NCI-H1105 treated with DMSO at 0.1 percent for 48 hours (cell line): ENCODE data around the gene TEX13C.
"Not testable (repeated sequence)": the region's sequence is repeated elsewhere in the genome, so short reads cannot be mapped to it uniquely, and the experiment has no call there.

Experiments
- DNase-seq: peaks from one replicate; lab custom pipeline; 2025; lab: John Stamatoyannopoulos, UW

TEX13C gene

DNA sequence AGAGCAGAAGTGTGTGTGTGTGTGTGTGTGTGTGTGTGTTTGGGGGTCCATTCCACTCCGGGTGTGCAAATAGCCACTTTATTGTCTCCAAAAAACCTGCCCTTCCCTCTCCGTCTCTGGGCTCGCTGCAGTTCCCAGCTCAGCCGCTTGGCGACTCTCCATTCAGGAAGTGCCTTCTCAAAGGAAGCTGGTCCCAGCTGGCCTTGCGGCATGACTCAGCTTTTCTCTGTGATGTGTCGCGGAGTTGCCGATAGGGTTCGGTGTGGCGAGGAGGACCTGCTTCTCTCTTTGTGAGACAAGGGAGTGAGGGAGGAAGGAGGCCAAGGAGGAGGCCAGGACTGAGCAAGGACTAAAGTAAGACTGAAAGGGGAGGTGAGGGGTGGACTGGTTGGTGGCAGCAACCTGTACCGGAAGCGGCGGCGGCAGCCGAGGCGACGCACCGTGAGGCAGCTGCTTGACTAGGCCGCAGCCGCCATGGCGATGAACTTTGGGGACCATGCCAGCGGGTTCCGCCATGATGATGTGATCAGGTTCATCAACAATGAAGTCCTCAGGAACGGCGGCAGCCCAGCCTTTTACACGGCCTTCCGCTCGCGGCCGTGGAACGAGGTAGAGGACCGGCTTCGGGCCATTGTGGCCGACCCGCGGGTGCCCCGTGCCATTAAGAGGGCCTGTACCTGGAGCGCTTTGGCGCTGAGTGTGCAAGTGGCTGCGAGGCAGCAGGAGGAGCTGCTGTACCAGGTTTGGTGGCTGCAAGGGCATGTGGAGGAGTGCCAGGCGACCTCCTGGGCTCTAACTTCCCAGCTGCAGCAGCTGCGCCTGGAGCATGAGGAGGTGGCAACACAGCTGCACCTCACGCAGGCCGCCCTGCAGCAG is at the start of gene TEX13C:
TEX13C (plus strand) TSS at position 226 of the 876 bp plus-strand sequence; CDS start at position 475, 249 bp downstream.
- DNase-seq: no peak

DNA sequence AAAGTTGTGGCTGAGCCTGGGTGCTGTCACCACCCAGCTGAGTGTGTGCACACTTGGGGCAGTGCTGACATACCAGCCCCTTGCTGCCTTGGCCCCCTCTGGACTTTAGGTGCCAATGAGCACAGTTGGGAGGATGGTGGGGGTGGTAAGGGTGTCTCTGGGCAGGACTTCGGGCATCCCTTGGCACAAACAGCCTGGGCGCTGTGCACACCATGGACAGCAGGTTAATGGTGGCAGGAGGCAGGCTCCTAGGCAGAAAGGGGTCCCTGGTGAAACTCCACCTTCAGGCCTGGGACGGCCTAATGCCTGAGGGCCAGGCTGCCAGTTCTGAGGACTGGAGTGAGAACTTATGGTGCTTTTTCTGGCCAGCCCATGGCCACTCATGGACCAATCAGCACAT is 32.4 kb upstream of the TEX13C start:
- no peak for DNase-seq

DNA sequence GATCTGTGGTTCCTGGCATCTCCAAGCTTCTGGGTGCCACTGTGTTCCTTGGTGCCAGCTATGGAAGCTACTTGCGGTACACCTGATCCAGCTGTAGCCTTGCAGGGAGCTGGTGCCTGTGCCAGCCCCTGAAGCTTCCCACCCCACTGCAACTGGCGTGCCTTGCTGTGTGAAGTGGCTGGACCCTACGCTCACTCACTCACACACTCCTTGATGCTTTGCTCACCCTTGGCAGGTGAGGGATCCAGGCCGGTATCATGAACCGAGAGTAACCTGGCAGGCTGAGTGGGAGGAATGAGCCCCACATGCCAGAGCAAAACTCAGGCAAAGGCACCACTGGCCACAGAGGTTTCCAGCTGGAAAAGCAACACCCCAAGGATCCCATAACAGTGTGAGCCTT is 31.3 kb upstream of the TEX13C start:
- DNase-seq: no peak

DNA sequence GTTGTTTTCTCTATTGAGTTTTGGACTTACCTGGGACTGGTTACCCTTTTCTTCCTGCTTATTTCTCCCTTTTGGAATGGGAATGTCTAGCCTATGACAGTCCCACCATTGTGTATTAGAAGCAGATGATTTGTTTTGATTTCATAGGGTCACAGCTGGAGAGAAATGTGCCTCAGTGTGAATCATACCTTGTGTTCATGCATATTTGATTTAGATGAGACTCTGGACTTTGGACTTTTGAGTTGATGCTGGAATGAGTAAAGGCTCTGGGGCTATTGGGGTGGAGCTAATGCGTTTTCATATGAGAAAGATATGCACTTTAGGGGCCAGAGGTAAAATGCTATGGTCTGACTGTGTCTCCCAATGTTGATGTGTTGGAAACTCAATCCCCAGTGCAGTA is 30.5 kb upstream of the TEX13C start:
- no peak for DNase-seq

DNA sequence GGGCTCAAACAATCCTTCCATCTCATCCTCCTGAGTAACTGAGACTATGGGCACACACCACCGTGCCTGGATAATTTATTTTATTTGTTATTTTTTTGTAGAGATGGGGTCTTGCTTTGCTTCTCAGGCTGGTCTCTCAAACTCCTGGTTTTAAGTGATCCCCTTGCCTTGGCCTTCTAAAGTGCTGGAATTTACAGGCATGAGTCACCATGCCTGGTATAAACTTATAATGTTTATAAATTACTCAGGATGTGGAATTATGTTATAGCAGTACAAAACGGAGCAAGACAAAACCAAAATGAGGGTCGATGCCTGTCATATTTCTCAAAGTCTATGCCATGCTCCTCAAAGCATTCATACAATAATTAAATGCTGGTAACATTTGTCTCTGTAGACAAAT is 29.8 kb upstream of the TEX13C start:
- no peak for DNase-seq

DNA sequence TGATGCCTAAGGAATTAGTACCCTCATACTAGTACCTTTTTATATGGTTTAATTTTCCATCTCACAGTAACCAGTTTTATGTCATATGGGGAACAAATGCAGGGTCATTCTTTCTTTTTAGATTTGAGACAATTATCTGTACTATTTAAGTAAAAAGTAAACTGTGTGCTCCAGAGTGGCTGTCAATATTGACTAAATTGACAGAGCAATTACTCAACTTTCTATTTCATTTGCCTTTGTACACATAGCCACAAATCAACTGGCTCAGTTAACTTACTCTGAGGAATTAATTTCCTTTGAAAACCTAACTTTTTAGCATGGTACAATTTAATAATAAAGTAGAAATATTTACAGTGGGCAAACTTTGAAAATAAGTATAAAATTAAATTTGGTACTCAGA is 28.5 kb upstream of the TEX13C start:
- DNase-seq: no peak

DNA sequence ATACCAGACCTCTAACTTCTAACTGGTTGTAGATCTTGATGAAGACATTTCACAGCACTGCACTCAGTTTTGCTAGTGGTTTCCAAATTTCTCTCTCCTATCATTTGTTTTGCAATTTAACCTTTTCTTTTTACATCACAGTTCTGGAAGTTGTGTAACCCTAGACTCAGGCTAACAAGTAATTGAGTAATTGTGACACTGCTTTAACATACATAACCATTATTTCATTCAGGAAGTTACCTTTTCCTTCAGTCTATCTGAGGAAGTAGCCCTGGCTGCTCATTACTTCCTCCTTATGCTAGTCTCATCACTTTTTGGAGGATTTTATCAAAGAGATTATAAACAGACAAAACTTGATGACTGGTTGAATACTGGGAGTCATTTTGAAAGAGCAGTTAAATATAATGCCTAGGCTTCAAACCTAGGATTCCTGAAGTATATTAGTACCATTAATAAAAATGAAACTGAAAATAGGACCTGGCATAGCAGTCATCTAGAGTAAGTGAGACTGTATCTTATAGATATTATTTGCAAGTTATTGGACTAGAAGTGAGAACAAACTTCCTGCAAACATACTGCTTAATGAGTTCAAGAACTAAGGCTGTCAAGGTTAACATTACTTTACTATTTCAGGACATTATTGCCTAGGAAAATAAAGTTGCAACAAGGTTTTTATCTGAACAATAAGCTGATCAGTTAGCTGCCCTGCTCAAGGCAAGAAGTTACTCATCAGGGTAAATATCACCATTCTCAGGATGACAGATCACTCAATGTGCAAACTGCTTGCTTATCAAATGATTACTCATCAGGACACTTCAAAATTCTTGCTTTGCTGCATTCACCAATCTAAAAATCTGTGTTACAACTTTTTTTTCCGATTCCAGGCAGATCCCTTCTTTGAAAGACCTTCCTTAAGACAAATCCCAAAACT is 25.6 kb upstream of the TEX13C start:
- DNase-seq: no peak

DNA sequence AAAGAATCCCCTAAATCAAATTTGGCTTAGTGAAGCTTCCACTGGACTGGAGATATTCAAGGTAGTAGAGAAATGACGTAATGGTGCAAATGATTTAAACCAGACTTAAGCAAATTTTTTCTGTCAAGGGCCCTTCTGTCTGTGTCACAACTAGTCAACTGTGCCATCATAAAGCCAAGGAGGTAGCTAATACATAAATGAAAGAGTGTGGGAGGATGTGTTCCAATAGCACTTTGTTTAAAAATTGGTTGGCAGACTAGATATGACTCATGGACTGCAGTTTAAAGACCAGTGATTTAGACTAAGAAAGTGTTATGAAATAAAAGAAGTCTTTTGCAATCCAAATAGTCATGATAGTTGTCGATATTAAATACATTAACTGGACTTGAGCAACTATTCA is 24.3 kb upstream of the TEX13C start:
- DNase-seq: no peak

DNA sequence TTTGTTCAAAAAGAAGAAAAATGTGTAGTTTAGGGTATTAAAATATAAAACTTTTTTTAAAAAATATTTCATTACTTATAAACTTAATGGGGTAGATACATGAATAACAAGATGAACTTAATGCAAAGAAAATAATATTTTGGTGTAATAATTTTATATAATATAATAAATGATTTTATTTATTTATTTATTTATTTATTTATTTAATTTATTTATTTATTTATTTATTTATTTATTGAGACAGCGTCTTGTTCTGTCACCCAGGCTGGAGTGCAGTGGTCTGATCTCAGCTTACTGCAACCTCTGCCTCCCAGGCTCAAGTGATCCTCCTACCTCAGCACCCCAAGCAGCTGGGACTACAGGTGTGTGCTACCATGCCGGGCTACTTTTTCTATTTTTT is 20.8 kb upstream of the TEX13C start:
- no peak for DNase-seq

DNA sequence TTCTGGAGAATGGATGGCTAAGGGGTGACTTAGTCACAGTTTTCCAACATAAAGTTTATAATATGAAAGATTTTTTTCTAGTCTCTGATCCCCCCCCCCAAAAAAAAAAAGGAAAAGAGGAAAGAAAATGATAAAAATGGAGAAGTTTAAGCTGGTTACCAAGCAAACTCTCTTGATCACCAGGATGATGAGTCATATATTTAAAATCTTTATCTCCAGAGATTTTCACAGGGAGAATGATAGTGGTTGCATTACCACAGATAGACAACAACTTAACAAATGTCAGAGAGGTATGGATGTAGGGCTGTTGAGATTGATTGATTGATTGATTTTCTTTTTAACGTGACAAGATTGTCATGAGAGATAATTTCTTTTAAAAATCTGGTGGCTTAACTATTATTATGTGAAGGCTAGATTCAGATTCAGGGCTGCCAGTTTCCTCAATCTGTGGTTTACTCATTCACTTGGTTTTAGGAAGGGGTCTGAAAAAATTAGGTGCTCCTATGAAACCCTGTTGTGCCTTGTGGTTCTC is 13.3 kb upstream of the TEX13C start:
- DNase-seq: no peak

DNA sequence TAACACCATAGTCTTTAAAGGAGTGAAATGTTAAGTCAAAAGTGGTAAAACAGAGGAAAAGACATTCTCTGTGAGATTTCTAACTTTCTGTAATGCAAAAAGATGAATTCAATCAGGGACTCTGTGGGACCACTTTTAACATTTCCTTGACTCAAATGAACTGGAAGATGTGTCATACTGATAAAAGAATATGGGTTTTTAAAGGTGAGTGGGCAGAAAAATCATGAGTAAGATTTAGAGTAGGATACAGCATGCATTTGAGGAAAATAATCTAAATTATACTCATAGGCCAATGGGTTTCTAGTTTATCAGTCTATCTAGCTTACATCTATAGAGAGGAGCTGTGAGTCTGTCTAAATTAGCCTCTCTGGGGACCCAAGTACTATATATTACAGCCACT is 11.0 kb upstream of the TEX13C start:
- no peak for DNase-seq

DNA sequence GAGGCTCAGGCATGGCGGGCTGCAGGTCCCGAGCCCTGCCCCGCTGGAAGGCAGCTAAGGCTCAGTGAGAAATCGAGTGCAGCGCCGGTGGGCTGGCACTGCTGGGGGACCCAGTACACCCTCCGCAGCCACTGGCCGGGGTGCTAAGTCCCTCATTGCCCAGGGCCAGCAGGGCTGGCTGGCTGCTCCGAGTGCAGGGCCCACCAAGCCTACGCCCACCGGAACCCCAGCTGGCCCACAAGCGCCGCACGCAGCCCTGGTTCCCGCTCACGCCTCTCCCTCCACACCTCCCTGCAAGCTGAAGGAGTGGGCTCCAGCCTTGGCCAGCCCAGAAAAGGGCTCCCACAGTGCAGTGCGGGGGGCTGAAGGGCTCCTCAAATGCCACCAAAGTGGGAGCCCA is 505 bp upstream of the TEX13C start:
- DNase-seq: not testable (repeated sequence)

DNA sequence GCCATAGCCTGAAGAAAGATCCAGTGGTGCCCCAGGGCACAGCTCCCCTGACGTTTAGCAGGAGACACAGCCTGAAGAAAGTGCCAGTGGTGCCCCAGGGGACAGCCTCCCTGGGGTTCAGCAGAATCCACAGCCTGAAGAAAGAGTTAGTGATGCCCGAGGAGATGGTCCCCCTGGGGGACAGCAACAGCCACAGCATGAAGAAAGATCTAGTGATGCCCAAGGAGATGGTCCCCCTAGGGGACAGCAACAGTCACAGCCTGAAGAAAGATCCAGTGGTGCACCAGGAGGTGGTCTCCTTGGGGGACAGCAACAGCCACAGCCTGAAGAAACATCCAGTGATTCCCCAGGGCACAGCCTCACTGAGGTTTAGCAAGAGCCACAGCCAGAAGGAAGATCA is 2.8 kb downstream of the TEX13C start:
- DNase-seq: no peak

DNA sequence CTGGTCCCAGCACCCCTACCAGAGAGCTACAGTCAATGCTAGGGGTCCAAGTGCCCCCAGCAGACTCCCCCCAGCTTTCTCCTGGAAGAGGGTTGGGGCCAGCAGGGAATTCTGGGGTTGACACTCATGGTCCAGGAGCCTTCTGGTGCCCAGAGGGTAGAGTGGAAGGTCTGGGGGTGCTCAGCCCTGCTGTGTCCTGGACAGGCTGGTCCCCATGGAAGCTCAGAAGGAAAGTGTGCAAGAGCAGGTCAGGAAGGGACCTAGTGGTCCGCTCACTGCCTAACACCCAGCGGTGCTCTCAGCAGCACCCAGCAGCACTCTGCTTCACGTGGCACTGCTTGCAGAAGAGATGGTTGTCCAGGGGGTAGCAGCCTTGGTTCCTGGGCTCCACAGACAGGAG is 6.9 kb downstream of the TEX13C start:
- DNase-seq: no peak

DNA sequence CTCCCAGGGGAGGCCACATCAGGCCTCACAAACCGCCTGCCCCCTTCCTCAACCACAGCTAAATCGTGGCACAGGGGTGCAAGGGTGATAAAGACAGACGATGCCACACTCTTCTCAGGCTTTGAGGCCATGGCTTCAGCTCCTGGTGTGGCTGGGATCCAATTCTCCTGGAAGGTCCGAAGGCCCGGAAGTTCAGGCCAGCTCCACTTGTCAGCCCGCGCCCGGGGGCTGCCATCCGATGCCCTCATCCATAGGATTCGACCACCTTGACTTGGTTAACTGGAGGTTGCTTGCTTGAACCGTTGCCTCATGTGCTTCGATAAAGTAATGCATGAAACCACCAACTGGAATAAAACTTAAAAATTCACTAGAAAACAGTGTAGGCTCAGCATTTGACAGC is 8.2 kb downstream of the TEX13C start:
- DNase-seq: no peak

DNA sequence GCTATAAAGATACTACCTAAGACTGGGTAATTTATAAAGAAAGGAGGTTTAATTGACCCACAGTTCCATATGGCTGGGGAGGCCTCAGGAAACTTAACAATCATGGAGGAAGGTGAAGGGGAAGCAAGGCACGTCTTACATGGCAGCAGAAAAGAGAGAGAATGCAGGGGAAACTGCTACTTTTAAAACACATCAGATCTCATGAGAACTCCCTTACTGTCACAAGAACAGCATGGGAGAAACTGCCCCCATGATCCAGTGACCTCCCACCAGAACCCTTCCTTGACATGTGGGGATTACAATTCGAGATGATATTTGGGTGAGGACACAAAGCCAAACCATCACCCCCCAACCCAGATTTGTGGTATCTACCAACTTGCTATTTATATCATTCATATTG is 13.9 kb downstream of the TEX13C start:
- DNase-seq: no peak

DNA sequence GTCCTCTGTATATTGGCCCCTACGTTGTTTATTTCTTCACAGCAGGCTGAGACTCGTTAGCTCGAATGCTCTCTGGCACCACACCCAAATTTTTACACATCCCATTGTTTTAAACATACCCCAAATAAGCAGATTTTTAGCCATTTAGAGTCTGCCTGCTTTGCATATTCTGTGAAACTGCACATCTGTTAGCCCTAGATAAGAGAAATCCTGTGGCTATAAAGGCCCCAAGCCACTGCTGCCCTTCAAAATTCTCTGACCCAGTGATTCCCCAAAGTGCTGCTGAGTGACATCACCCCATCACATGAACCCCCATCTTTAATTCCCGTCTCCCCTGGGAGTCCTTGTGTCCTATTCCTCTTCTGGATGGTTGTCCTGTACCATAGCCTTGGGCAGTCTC is 20.8 kb downstream of the TEX13C start:
- DNase-seq: no peak

DNA sequence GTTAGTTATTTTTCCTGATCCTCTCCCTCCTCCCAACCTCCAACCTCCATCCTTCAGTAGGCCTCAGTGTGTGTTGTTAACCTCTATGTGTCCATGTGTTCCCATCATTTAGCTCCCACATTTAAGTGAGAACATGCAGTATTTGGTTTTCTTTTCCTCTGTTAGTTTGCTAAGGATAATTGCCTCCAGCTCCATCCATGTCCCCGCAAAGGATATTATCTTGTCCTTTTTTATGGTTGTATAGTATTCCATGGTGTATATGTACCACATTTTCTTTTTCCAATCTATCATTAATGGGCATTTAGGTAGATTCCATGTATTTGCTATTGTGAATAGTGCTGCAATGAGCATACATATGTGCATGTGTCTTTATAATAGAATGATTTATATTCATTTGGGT is 54.5 kb downstream of the TEX13C start:
- DNase-seq: no peak
